BJ (cell line): ENCODE measurements around the gene ITPKB. TPM values are rescaled to one million over a fixed set of nuclear protein-coding genes. Genes with fewer than 3 reads are reported as not detected.

Experiments
- CTCF ChIA-PET: fragments of 350-600 bp; formaldehyde crosslinking; extraction: SDS; loops from one replicate; lab custom pipeline; 2021; ENCODE audit warnings: antibody characterized with exemption, inconsistent platforms; lab: Yijun Ruan, JAX
- POLR2A ChIA-PET: fragments of 300-600 bp; sonication (Branson Sonifier 250); formaldehyde crosslinking; extraction: SDS; loops from one replicate; lab custom pipeline; 2021; ENCODE audit warnings: antibody characterized with exemption; lab: Charles Lee
- DNase-seq: peaks from one replicate; pipeline ENCODE4 v3.0.0-alpha.2; 2011; ENCODE audit warnings: low read depth
- H3K27me3 ChIP-seq: 2 replicates; pipeline ENCODE4 v1.6.0; 2011; ENCODE audit warnings: low read length; ENCODE audit not compliant: control insufficient read depth, insufficient read depth
- H3K36me3 ChIP-seq: 2 replicates; pipeline ENCODE4 v1.5.1; 2011; ENCODE audit warnings: low read length; ENCODE audit not compliant: control insufficient read depth, insufficient read depth
- H3K4me3 ChIP-seq: 2 replicates; pipeline ENCODE4 v1.5.1; 2011; ENCODE audit warnings: low read depth, mild to moderate bottlenecking, control low read depth, low read length
- polyA plus RNA-seq: library from polyadenylated mRNA; depleted of rRNA; stranded (reverse); fragments of >200 nt; gene quantifications from 2 replicates; pipeline ENCODE4 v1.2.3, GENCODE V29; 2011
- TF ChIP-seq, protein P1 (sequence below): IDR thresholded peaks from 2 replicates; pipeline ENCODE4 v1.5.1; 2011; ENCODE audit warnings: low read depth, mild to moderate bottlenecking, control low read depth, inconsistent platforms, low read length, moderate library complexity; ENCODE audit not compliant: insufficient read depth

ITPKB gene
- polyA plus RNA-seq, 1 experiment = 1.4 TPM

- TF ChIP-seq, protein P1, sequence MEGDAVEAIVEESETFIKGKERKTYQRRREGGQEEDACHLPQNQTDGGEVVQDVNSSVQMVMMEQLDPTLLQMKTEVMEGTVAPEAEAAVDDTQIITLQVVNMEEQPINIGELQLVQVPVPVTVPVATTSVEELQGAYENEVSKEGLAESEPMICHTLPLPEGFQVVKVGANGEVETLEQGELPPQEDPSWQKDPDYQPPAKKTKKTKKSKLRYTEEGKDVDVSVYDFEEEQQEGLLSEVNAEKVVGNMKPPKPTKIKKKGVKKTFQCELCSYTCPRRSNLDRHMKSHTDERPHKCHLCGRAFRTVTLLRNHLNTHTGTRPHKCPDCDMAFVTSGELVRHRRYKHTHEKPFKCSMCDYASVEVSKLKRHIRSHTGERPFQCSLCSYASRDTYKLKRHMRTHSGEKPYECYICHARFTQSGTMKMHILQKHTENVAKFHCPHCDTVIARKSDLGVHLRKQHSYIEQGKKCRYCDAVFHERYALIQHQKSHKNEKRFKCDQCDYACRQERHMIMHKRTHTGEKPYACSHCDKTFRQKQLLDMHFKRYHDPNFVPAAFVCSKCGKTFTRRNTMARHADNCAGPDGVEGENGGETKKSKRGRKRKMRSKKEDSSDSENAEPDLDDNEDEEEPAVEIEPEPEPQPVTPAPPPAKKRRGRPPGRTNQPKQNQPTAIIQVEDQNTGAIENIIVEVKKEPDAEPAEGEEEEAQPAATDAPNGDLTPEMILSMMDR = no peak
- Histone ChIP-seq H3K4me3 (no peak overlapping the region), H3K36me3 (peaks cover 7% of the 10 kb centered on the region), H3K27me3 (no peaks in the 10 kb centered on the region)
- ChIA-PET CTCF (interaction anchor here (2.0 kb wide), 1 partner anchor 92 kb away, joined by 4 read pairs; no protein-coding TSS in a partner anchor), POLR2A (no interaction called here)
- DNase-seq = no peak
Measured at GRCh38 chr1:226736001-226736907, 2.8 kb downstream of the ITPKB start.

DNA sequence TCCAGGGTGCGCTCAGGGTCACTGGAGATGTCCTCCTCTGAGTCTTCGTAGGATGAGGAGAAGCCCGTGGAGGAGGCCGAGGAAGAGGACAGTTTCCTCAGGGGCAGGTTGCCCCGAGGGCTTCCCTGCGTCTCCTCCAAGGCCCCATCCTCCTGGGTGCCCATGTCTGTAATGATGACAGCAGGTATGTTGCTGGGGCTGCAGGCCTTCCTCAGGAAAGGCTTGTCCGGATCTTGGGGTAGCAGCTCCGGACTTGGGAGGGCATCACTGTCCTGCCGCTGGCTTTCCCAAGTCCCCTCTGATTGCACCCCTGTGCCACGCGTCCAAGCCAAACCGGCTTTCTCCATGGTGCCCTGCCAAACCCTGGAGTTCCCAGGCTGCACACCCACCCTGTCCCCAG lies 3.5 kb downstream of the ITPKB start:
- CTCF ChIA-PET = interaction anchor here (1.1 kb wide), 1 partner anchor 31 kb away, joined by 3 read pairs; no protein-coding TSS in a partner anchor
- no peaks in the 10 kb centered on the region for H3K27me3 ChIP-seq
- no peak for DNase-seq
- POLR2A ChIA-PET = no interaction called here
- no peak overlapping the region for H3K4me3 ChIP-seq
- TF ChIP-seq, protein P1 = no peak
- H3K36me3 ChIP-seq = peaks cover 7% of the 10 kb centered on the region

DNA sequence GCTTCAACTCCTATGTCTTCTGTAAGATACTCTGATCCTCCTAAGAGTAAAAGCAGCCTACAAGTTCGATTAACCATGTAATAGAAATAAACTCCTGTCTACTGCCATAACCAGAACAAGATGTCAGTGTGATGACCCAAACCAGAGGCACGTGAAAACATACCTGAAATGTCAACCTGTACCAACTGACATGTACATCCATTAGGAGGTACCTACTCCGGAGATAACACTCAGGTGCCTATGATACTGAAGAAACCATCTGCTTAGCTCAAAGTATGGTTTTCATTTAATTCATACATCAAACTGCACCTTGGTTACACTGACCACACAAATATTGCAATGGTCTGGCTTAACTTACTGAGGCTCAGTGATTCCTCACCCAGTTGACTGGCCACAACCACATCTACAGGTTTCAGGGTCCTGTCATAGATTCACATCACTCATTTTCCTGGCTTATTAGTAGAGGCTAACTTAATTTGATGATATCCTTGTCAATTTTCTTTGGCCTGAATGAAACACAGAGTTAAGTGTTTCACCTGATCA lies 4.4 kb downstream of the ITPKB start:
- POLR2A ChIA-PET = no interaction called here
- no peaks in the 10 kb centered on the region for H3K27me3 ChIP-seq
- no peak for DNase-seq
- TF ChIP-seq, protein P1 = no peak
- H3K36me3 ChIP-seq = peaks cover 7% of the 10 kb centered on the region
- CTCF ChIA-PET = interaction anchor here (1.1 kb wide), 1 partner anchor 30 kb away, joined by 3 read pairs; no protein-coding TSS in a partner anchor
- no peak overlapping the region for H3K4me3 ChIP-seq

- TF ChIP-seq, protein P1 = no peak
- ChIA-PET POLR2A (no interaction called here), CTCF (interaction anchor here (0.6 kb wide), 1 partner anchor 129 kb away, joined by 3 read pairs; no protein-coding TSS in a partner anchor)
- no peak for DNase-seq
- H3K36me3 ChIP-seq = peaks cover 7% of the 10 kb centered on the region
- H3K27me3 ChIP-seq = no peaks in the 10 kb centered on the region
- H3K4me3 ChIP-seq = no peak overlapping the region
Measured at GRCh38 chr1:226733876-226734275, 5.2 kb downstream of the ITPKB start.

DNA sequence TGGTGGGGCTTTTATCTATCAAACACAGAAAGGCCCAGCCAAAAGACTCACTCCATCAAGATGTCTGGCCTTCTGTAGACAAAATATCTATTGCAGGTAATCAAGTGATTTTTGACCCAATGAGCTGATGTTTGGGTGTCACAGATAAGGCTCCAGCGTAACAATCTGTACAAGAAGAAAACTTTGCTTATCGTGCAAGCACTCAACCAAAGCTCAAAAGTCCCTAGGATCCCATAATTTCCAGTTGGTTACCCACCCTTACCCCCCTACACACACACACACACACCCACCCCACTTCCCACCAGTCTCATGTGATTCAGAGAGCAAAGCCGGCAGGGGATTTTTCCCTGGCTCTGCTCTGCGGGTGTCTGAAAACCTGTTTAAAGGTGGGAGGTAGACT lies 5.8 kb downstream of the ITPKB start:
- Histone ChIP-seq H3K36me3 (peaks cover 7% of the 10 kb centered on the region), H3K4me3 (no peak overlapping the region), H3K27me3 (no peaks in the 10 kb centered on the region)
- POLR2A ChIA-PET = interaction anchor here (0.6 kb wide), 1 partner anchor 687 kb away, joined by 4 read pairs; no protein-coding TSS in a partner anchor
- DNase-seq = no peak
- CTCF ChIA-PET = interaction anchor here (0.6 to 0.7 kb wide), 2 partner anchors 10 to 129 kb away, joined by 3 read pairs; no protein-coding TSS in a partner anchor
- TF ChIP-seq, protein P1 = no peak
